Stimulated activated memory B cell treated with anti-CD40 and anti-IgM and Interleukin-4, amounts not matched to agents 10 μg/mL and 1 μg/mL and 100 μg/mL, for 72 hours (primary cell): ENCODE results near the gene ARID5B.

Experiments used
- ATAC-seq: fragments of 150-1000 bp; cut with Tn5 transposase; 2 replicates; pipeline ENCODE4 v1.10.0; 2021
- H3K27ac Mint-ChIP-seq: one replicate; pipeline ENCODE4 v1.8.0; 2022; ENCODE audit warnings: mild to moderate bottlenecking, mixed read lengths
- H3K27me3 Mint-ChIP-seq: one replicate; pipeline ENCODE4 v1.8.0; 2022; ENCODE audit warnings: mixed read lengths
- H3K36me3 Mint-ChIP-seq: one replicate; pipeline ENCODE4 v1.8.0; 2022; ENCODE audit warnings: mixed read lengths
- H3K4me1 Mint-ChIP-seq: one replicate; pipeline ENCODE4 v1.8.0; 2022; ENCODE audit warnings: mixed read lengths
- H3K4me3 Mint-ChIP-seq: one replicate; pipeline ENCODE4 v1.8.0; 2022; ENCODE audit warnings: mild to moderate bottlenecking, moderate library complexity, mixed read lengths
- H3K9me3 Mint-ChIP-seq: one replicate; pipeline ENCODE4 v1.8.0; 2022; ENCODE audit warnings: mixed read lengths

Gene ARID5B

GRCh38 chr10:62080905-62081304, 179.4 kb downstream of the ARID5B start:
- peaks cover 78% of the 10 kb centered on the region for H3K4me1 Mint-ChIP-seq
- peaks cover 63% of the 10 kb centered on the region for H3K36me3 Mint-ChIP-seq
- no peaks in the 10 kb centered on the region for H3K9me3 Mint-ChIP-seq
- ATAC-seq: no peak
- H3K27ac Mint-ChIP-seq: peak overlapping the region; percentile 96
- H3K4me3 Mint-ChIP-seq: peak overlapping the region; percentile 38
- no peaks in the 10 kb centered on the region for H3K27me3 Mint-ChIP-seq

- Mint-ChIP-seq H3K36me3 (peaks cover 61% of the 10 kb centered on the region), H3K4me3 (peak overlapping the region; percentile 38), H3K27ac (peak overlapping the region; percentile 96), H3K9me3 (no peaks in the 10 kb centered on the region), H3K4me1 (peaks cover 74% of the 10 kb centered on the region), H3K27me3 (no peaks in the 10 kb centered on the region)
- ATAC-seq: no peak
Observed at GRCh38 chr10:62081341-62082270, 180.1 kb downstream of the ARID5B start.

- Mint-ChIP-seq H3K27me3 (no peaks in the 10 kb centered on the region), H3K36me3 (peaks cover 60% of the 10 kb centered on the region), H3K4me1 (peaks cover 68% of the 10 kb centered on the region), H3K4me3 (peak overlapping the region; percentile 52), H3K9me3 (no peaks in the 10 kb centered on the region), H3K27ac (peak overlapping the region; percentile 96)
- no peak for ATAC-seq
Observed at GRCh38 chr10:62082271-62082656, 180.8 kb downstream of the ARID5B start.

- Mint-ChIP-seq H3K27ac (peak overlapping the region; percentile 96), H3K36me3 (peaks cover 61% of the 10 kb centered on the region), H3K4me1 (peaks cover 63% of the 10 kb centered on the region), H3K9me3 (no peaks in the 10 kb centered on the region), H3K4me3 (peak overlapping the region; percentile 52), H3K27me3 (no peaks in the 10 kb centered on the region)
- peak; percentile 78 for ATAC-seq
Observed at GRCh38 chr10:62082729-62083411, 181.4 kb downstream of the ARID5B start.

- H3K4me3 Mint-ChIP-seq: peak overlapping the region; percentile 29
Observed at GRCh38 chr10:62083412-62084267, 182.1 kb downstream of the ARID5B start.

GRCh38 chr10:62084451-62084850, 183.0 kb downstream of the ARID5B start:
- Mint-ChIP-seq H3K27ac (peak overlapping the region; percentile 30), H3K36me3 (peaks cover 63% of the 10 kb centered on the region), H3K9me3 (no peaks in the 10 kb centered on the region), H3K4me3 (no peak overlapping the region), H3K27me3 (no peaks in the 10 kb centered on the region), H3K4me1 (peaks cover 60% of the 10 kb centered on the region)
- no peak for ATAC-seq

More at GRCh38 chr10:62083412-62084267, 182.1 kb downstream of the ARID5B start:
- no peak for ATAC-seq
- Mint-ChIP-seq H3K4me1 (peaks cover 65% of the 10 kb centered on the region), H3K27me3 (no peaks in the 10 kb centered on the region), H3K9me3 (no peaks in the 10 kb centered on the region), H3K36me3 (peaks cover 61% of the 10 kb centered on the region), H3K27ac (peak overlapping the region; percentile 96)

- Mint-ChIP-seq H3K4me3 (no peak overlapping the region), H3K36me3 (peaks cover 63% of the 10 kb centered on the region), H3K4me1 (peaks cover 50% of the 10 kb centered on the region), H3K9me3 (no peaks in the 10 kb centered on the region), H3K27me3 (no peaks in the 10 kb centered on the region), H3K27ac (peak overlapping the region; percentile 30)
- no peak for ATAC-seq
Observed at GRCh38 chr10:62085404-62085803, 183.9 kb downstream of the ARID5B start.

- ATAC-seq: no peak
- H3K4me3 Mint-ChIP-seq: no peak overlapping the region
- peaks cover 46% of the 10 kb centered on the region for H3K4me1 Mint-ChIP-seq
- no peaks in the 10 kb centered on the region for H3K9me3 Mint-ChIP-seq
- H3K27ac Mint-ChIP-seq: peak overlapping the region; percentile 30
- H3K27me3 Mint-ChIP-seq: no peaks in the 10 kb centered on the region
- peaks cover 65% of the 10 kb centered on the region for H3K36me3 Mint-ChIP-seq
Observed at GRCh38 chr10:62085821-62086220, 184.3 kb downstream of the ARID5B start.

- no peaks in the 10 kb centered on the region for H3K27me3 Mint-ChIP-seq
- H3K36me3 Mint-ChIP-seq: peaks cover 74% of the 10 kb centered on the region
- H3K9me3 Mint-ChIP-seq: no peaks in the 10 kb centered on the region
- ATAC-seq: no peak
- H3K4me3 Mint-ChIP-seq: no peak overlapping the region
- H3K4me1 Mint-ChIP-seq: peaks cover 36% of the 10 kb centered on the region
- H3K27ac Mint-ChIP-seq: no peak overlapping the region
Observed at GRCh38 chr10:62087329-62087728, 185.8 kb downstream of the ARID5B start.

GRCh38 chr10:62088786-62089185, 187.3 kb downstream of the ARID5B start:
- Mint-ChIP-seq H3K9me3 (no peaks in the 10 kb centered on the region), H3K27me3 (no peaks in the 10 kb centered on the region), H3K36me3 (peaks cover 89% of the 10 kb centered on the region), H3K27ac (peak overlapping the region; percentile 53), H3K4me3 (no peak overlapping the region), H3K4me1 (peaks cover 21% of the 10 kb centered on the region)
- no peak for ATAC-seq

- peak overlapping the region; percentile 28 for H3K27ac Mint-ChIP-seq
- H3K36me3 Mint-ChIP-seq: peaks cover 91% of the 10 kb centered on the region
- no peak overlapping the region for H3K4me3 Mint-ChIP-seq
- no peak for ATAC-seq
- no peaks in the 10 kb centered on the region for H3K9me3 Mint-ChIP-seq
- H3K27me3 Mint-ChIP-seq: no peaks in the 10 kb centered on the region
- peaks cover 14% of the 10 kb centered on the region for H3K4me1 Mint-ChIP-seq
Observed at GRCh38 chr10:62092301-62093030, 191.0 kb downstream of the ARID5B start.

- Mint-ChIP-seq H3K9me3 (peaks cover 5% of the 10 kb centered on the region), H3K36me3 (peaks cover 83% of the 10 kb centered on the region), H3K27me3 (no peaks in the 10 kb centered on the region), H3K27ac (peak overlapping the region; percentile 11), H3K4me3 (no peak overlapping the region), H3K4me1 (peaks cover 18% of the 10 kb centered on the region)
- no peak for ATAC-seq
Observed at GRCh38 chr10:62093863-62094291, 192.4 kb downstream of the ARID5B start.

- Mint-ChIP-seq H3K4me3 (no peak overlapping the region), H3K9me3 (peaks cover 5% of the 10 kb centered on the region), H3K4me1 (peaks cover 20% of the 10 kb centered on the region), H3K27me3 (no peaks in the 10 kb centered on the region), H3K36me3 (peaks cover 68% of the 10 kb centered on the region), H3K27ac (no peak overlapping the region)
- no peak for ATAC-seq
Observed at GRCh38 chr10:62095181-62096122, 194.0 kb downstream of the ARID5B start.
